ENCODE results near the gene EEF2.
A peak's percentile ranks its signal among the peaks of the same experiment; 100 is the strongest.

EEF2 gene

GRCh38 chr19:3979674-3980352, 5.5 kb downstream of the EEF2 start:
- no peak for TF ChIP-seq CTCF (IDR thresholded peaks at IDR 0.05; ENCODE audit: low read depth, low read length)
- H3K27me3 ChIP-seq (ENCODE audit: insufficient read depth, low read depth, severe bottlenecking), result no peaks in the 10 kb centered on the region
- no peaks in the 10 kb centered on the region for H3K9me3 ChIP-seq (ENCODE audit: severe bottlenecking)
- DNase-seq, result no peak
- H3K36me3 ChIP-seq, result peaks cover 96% of the 10 kb centered on the region
- no peak overlapping the region for H3K4me3 ChIP-seq (ENCODE audit: low read depth, low read length)
- H3K27ac ChIP-seq, result no peak overlapping the region

GRCh38 chr19:3979289-3979673, 6.0 kb downstream of the EEF2 start:
- Histone ChIP-seq H3K27me3 (ENCODE audit: insufficient read depth, low read depth, severe bottlenecking) (no peaks in the 10 kb centered on the region), H3K36me3 (peaks cover 91% of the 10 kb centered on the region), H3K4me3 (ENCODE audit: low read depth, low read length) (no peak overlapping the region), H3K27ac (no peak overlapping the region), H3K9me3 (ENCODE audit: severe bottlenecking) (no peaks in the 10 kb centered on the region)
- no peak for DNase-seq
- TF ChIP-seq CTCF (IDR thresholded peaks at IDR 0.05; ENCODE audit: low read depth, low read length), result no peak

- DNase-seq, result no peak
- Histone ChIP-seq H3K36me3 (peaks cover 80% of the 10 kb centered on the region), H3K27me3 (ENCODE audit: insufficient read depth, low read depth, severe bottlenecking) (no peaks in the 10 kb centered on the region), H3K4me3 (ENCODE audit: low read depth, low read length) (no peak overlapping the region), H3K27ac (no peak overlapping the region), H3K9me3 (ENCODE audit: severe bottlenecking) (no peaks in the 10 kb centered on the region)
- no peak for TF ChIP-seq CTCF (IDR thresholded peaks at IDR 0.05; ENCODE audit: low read depth, low read length)
Observed at GRCh38 chr19:3978145-3978544, 7.1 kb downstream of the EEF2 start.

DNA sequence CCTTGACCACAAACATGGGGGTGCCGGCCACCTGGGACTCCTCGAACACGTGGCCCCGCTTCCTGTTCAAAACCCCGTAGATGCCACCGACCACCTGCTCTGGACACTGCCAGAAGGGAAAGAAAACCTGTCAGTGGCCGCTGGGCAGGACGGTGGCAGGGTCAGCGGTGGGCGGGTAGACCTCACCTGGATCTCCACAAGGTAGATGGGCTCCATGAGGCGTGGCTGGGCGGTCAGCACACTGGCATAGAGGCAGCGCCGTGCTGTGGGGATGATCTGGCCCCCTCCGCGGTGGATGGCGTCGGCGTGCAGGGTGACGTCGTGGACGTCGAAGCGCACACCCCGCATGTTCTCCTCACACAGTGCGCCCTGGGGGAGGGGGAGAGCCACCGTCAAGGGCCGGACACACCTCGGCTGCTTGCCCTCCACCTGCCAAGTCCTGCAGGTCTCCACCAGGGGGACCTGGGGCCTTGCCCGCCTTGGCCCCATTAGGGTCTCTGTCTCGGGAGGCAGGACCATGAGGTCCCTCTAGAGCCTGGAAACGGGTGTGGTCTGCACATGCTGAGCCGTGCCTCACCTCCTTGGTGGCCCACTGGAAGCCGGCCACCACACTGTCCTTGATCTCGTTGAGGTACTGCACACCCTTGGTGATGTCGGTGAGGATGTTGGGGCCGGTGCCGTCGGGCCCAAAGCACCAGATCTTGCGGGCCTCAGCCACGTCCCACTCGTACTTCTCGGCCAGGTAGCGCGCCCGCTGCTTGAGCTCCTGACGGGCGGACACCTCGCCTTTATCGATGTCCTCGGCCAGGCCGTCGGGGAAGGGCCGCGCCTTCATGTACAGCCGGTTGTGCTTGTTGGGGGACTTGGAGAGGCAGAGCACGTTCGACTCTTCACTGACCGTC, 7.8 kb downstream of the EEF2 start:
- H3K36me3 ChIP-seq, result peaks cover 76% of the 10 kb centered on the region
- TF ChIP-seq CTCF (IDR thresholded peaks at IDR 0.05; ENCODE audit: low read depth, low read length), result peak; percentile 25; the same call in 1 of the 2 replicates
- no peak for DNase-seq
- no peak overlapping the region for H3K27ac ChIP-seq
- no peaks in the 10 kb centered on the region for H3K27me3 ChIP-seq (ENCODE audit: insufficient read depth, low read depth, severe bottlenecking)
- no peak overlapping the region for H3K4me3 ChIP-seq (ENCODE audit: low read depth, low read length)
- H3K9me3 ChIP-seq (ENCODE audit: severe bottlenecking), result no peaks in the 10 kb centered on the region

DNA sequence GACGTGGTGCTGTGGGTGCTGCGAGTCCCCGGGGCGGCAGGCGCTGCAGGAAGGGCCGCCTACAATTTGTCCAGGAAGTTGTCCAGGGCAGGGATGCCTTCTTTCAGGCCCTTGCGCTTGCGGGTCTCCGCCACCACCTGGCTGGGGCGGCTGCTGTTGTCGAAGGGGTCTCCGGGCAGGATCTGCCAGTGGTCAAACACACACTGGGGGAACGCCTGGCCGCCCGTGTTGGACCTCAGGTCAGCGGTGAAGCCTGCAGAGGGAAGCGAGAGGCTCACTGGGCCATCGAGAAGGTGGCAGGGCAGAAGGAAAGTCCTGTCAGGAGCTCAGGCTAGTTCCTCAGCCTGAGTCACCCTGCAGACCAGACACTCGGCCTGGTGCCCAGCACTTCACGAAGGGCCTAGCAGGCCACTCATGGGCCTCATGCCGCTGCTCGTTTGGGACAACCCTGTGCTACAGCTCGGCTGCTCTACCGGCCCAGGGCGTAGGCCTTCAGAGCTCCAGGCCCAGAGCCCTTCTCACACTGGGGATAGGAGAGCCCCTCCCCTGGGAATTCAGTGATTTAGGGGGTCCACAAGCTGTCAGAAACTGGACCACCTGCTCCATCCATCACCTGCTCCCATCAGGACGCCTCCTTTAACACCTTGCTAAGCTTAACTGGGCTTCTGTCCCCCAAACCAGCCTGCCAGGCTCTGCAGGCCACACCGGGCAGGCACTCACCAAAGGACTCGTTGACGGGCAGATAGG, 8.6 kb downstream of the EEF2 start:
- Histone ChIP-seq H3K4me3 (ENCODE audit: low read depth, low read length) (no peak overlapping the region), H3K27ac (no peak overlapping the region), H3K27me3 (ENCODE audit: insufficient read depth, low read depth, severe bottlenecking) (no peaks in the 10 kb centered on the region), H3K9me3 (ENCODE audit: severe bottlenecking) (no peaks in the 10 kb centered on the region), H3K36me3 (peaks cover 69% of the 10 kb centered on the region)
- TF ChIP-seq CTCF (IDR thresholded peaks at IDR 0.05; ENCODE audit: low read depth, low read length), result no peak
- no peak for DNase-seq

Data from WERI-Rb-1 (cell line).